GM12878 (cell line): ENCODE measurements around the gene SPAG7. TPM values are rescaled to one million over a fixed set of nuclear protein-coding genes. Genes with fewer than 3 reads are reported as not detected.
A peak's percentile ranks its signal among the peaks of the same experiment; 100 is the strongest.

Experiments
- BACH1 ChIP-seq: fragments of 450-650 bp; IDR thresholded peaks from 2 replicates; pipeline ENCODE4 v1.6.1; 2017; ENCODE audit warnings: mild to moderate bottlenecking, borderline replicate concordance
- BMI1 ChIP-seq: fragments of 450-650 bp; IDR thresholded peaks from 2 replicates; pipeline ENCODE4 v1.6.1; 2016; ENCODE audit warnings: mild to moderate bottlenecking, moderate library complexity, borderline replicate concordance
- CHD1 ChIP-seq: IDR thresholded peaks from 2 replicates; pipeline ENCODE4 v1.6.1; 2012; ENCODE audit warnings: low read depth, low read length, improper control_type of control experiment
- CHD2 ChIP-seq: IDR thresholded peaks from 2 replicates; pipeline ENCODE4 v1.6.1; 2011; ENCODE audit warnings: low read depth, low read length, improper control_type of control experiment, borderline replicate concordance
- CREM ChIP-seq: IDR thresholded peaks from 2 replicates; pipeline ENCODE4 v1.6.1; 2014; ENCODE audit warnings: antibody characterized with exemption, low read depth
- ELK1 ChIP-seq: IDR thresholded peaks from 2 replicates; pipeline ENCODE4 v1.6.1; 2012; ENCODE audit warnings: low read depth, low read length, improper control_type of control experiment
- FOXK2 ChIP-seq: fragments of 450-650 bp; IDR thresholded peaks from 2 replicates; pipeline ENCODE4 v1.6.1; 2017; ENCODE audit warnings: mild to moderate bottlenecking, moderate library complexity
- GATAD2B ChIP-seq: fragments of 450-650 bp; conservative IDR thresholded peaks from 2 replicates; pipeline ENCODE4 v1.6.1; 2017; ENCODE audit warnings: low read depth, mild to moderate bottlenecking, moderate library complexity
- POU2F2 ChIP-seq: IDR thresholded peaks from 3 replicates; pipeline ENCODE4 v1.6.1; 2011; ENCODE audit warnings: low read depth, mild to moderate bottlenecking, low read length, borderline replicate concordance
- RUNX3 ChIP-seq: IDR thresholded peaks from 2 replicates; pipeline ENCODE4 v1.6.1; 2012; ENCODE audit warnings: low read length, inconsistent platforms
- SREBF1 ChIP-seq: IDR thresholded peaks from 2 replicates; pipeline ENCODE4 v1.6.1; 2012; ENCODE audit warnings: mild to moderate bottlenecking, low read length
- SRF ChIP-seq, 2 experiments: IDR thresholded peaks; 2 replicates each; pipeline ENCODE4 v1.6.1; 2011; ENCODE audit warnings: low read depth in 2 of 2, low read length in 2 of 2, mild to moderate bottlenecking in 1 of 2, moderate library complexity in 1 of 2
- ZBED1 ChIP-seq: IDR thresholded peaks from 2 replicates; pipeline ENCODE4 v1.6.1; 2016; ENCODE audit warnings: borderline replicate concordance
- ZBTB11 ChIP-seq: fragments of 450-650 bp; formaldehyde crosslinking; IDR thresholded peaks from 2 replicates; pipeline ENCODE4 v1.5.0; 2022; ENCODE audit warnings: mild to moderate bottlenecking, missing genetic modification characterization
- ZBTB40 ChIP-seq: fragments of 450-650 bp; IDR thresholded peaks from 2 replicates; pipeline ENCODE4 v1.6.1; 2016; ENCODE audit warnings: mild to moderate bottlenecking, moderate library complexity, borderline replicate concordance
- polyA plus RNA-seq, 11 experiments: library from polyadenylated mRNA; depleted of rRNA in 4 of 11; unstranded in 6 of 11; stranded (reverse) in 5 of 11; fragments of >200 nt; fragmentation: Nextera tagmentation in 4 of 11; fragmentation: Illumina TruSeq in 1 of 11; extraction: Ambion mirVana in 4 of 11; extraction: Trizol in 1 of 11; gene quantifications; 1 replicate in 1 of 11; 2 replicates in 10 of 11; pipeline versions ENCODE4 v1.2.1 to v1.2.3, GENCODE V29; 2011 to 2016; ENCODE audit warnings: inconsistent platforms in 2 of 11, missing spikeins in 2 of 11, low read depth in 1 of 11
- total RNA-seq, 4 experiments: library from RNA; depleted of rRNA in 3 of 4; stranded (reverse); fragments of >200 nt in 3 of 4; fragmentation: Illumina TruSeq in 1 of 4; extraction: Trizol in 1 of 4; gene quantifications; 2 replicates each; pipeline versions ENCODE4 v1.2.1 to v1.2.3, GENCODE V29; 2013 to 2021
- TF ChIP-seq, protein P1 (sequence below): IDR thresholded peaks from 2 replicates; pipeline ENCODE4 v1.6.1; 2012; ENCODE audit warnings: low read depth, low read length, improper control_type of control experiment
- TF ChIP-seq, protein P2 (sequence below): fragments of 450-650 bp; IDR thresholded peaks from 2 replicates; pipeline ENCODE4 v1.6.1; 2014; ENCODE audit warnings: mild to moderate bottlenecking

SPAG7 gene
- total and polyA plus RNA-seq, 10 of the 15 experiments (the other 5 are each of a cell fraction or from before 2014, with no cell fraction given): 7.9 to 146 (median 88.7) TPM

- TF ChIP-seq FOXK2 (no peak), CHD1 (no peak), ZBTB40 (peak; percentile 51; the same call in 1 of the 2 replicates), CREM (peak; percentile 24), ZBTB11 (no peak), BMI1 (no peak), RUNX3 (peak; percentile 22), CHD2 (no peak), ZBED1 (peak; percentile 78; the same call in 1 of the 2 replicates), SRF (IDR thresholded peaks at IDR 0.05; ENCODE audit: low read depth in 2 of 2, low read length in 2 of 2) (peak; percentile 66 to 95), POU2F2 (peak; percentile 57; the same call in 1 of the 3 replicates), GATAD2B (peak; percentile 76), SREBF1 (no peak), BACH1 (0 out of 2 replicates have a peak, but pooled peaks have one; percentile 38), ELK1 (peak; percentile 45; the same call in 1 of the 2 replicates)
- TF ChIP-seq, protein P1, sequence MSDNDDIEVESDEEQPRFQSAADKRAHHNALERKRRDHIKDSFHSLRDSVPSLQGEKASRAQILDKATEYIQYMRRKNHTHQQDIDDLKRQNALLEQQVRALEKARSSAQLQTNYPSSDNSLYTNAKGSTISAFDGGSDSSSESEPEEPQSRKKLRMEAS: no peak; the same call in none of the 2 replicates
- TF ChIP-seq, protein P2, sequence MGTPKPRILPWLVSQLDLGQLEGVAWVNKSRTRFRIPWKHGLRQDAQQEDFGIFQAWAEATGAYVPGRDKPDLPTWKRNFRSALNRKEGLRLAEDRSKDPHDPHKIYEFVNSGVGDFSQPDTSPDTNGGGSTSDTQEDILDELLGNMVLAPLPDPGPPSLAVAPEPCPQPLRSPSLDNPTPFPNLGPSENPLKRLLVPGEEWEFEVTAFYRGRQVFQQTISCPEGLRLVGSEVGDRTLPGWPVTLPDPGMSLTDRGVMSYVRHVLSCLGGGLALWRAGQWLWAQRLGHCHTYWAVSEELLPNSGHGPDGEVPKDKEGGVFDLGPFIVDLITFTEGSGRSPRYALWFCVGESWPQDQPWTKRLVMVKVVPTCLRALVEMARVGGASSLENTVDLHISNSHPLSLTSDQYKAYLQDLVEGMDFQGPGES: no peak
These were observed at the start of gene SPAG7 (continued) for GRCh38 chr17:4967539-4968485.
